ENCODE data around the gene RNF151.

DNA sequence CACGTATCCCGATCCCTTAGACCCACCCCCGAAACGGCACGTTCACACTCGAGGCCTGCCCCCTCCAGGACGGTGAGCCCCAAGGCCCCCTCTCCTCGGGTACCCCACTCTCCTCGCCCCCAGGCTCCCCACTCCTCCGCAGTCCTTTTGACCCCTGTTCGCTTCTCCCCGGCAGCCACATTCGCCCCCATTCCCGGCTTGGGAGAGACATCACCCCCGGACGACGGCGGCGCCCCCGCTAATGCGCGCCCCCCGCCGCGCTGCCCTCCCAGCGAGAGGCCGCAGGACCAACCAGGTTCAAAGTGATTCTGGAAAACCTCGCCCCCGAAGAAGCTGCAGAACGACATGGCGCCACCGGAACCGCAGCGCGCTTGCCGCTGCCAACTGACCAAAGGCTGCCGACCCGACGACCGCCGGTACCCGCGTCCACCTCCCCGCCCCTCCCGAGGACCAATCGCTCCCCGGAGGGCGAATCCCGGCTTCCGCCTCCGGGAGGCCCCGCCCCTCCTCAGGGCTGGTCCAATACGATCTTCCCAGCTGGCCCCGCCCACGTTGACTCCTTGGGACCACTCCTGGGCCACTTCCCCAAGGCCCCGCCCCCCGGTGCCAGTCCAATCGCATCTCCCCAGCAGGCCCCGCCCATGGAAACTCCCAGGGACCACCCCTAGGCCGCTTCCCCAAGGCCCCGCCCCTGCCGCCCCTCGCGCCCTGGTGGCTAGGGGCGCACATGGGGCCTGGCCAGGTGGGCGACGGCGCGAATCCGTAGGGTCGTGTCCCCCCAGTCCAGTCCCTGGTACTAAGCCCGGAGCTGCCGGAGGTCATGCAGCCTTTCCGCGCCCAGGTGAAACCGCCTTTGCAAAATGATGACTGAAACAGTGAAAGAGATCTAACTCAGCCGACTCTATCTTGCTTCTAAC lies 23.6 kb upstream of the RNF151 start, which contains the start of gene MSRB1:
- no peak for TF ChIP-seq CTCF (IDR thresholded peaks at IDR 0.05)
- peak in 1 of 2 donors; percentile 65 for TF ChIP-seq POLR2A (IDR thresholded peaks at IDR 0.05)

Measured in vagina (tissue), 2 donors.